Occipital lobe (tissue), 2 donors: Measurements from ENCODE around the gene RPLP2. TPM values are rescaled to one million over a fixed set of nuclear protein-coding genes. Genes with fewer than 3 reads are reported as not detected.

ENCODE experiments used
- DNase-seq: peaks from one replicate; lab custom pipeline; 2025; lab: John Stamatoyannopoulos, UW
- total RNA-seq: library from RNA; depleted of rRNA; stranded (reverse); fragments of >200 nt; gene quantifications from one replicate; pipeline ENCODE4 v1.2.3, GENCODE V29; 2014

The RPLP2 gene
- total RNA-seq, 1 donor from 2014 or later = 227 TPM

DNA sequence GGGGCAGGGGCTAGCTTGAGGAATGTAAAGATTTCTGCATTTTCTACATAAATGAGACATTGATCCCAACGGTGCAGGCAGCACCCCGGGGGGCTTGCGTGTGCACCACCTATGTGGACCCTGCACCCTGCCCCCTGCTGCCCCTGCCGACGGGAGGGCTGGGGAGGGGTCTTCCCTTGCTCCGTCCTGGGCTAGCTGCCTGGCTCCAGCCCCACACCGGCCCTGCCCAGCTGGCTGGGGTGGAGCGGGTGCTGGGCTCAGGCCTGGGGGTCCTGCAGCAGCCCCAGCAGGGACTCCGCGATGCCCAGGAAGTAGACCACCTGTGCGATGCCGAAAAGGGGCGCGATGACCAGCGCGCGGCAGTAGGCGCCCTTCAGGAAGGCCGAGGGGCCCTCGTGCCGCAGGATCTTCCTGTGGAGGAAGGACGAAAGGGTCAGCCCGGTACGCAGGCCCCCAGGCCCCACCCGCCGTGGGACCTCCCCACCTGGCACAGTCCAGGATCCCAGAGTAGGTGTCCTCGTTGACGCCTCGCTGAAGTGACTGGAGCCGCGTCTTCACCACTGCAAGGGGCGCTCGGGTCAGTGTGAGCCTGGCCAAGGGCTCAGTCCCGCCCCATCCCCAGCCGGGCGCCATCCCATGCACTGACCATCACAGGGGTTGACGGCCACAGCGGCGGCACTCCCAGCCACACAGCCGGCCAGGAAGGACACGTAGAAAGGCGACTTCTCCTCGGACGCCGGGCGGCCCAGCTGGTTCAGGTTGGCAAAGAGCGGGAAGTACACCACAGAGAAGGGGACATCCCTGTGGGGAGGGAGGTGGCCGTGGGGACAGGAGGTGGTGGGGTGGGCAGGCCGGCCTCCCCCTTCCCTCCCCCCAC is 17.9 kb upstream of the RPLP2 start:
- no peak for DNase-seq

DNA sequence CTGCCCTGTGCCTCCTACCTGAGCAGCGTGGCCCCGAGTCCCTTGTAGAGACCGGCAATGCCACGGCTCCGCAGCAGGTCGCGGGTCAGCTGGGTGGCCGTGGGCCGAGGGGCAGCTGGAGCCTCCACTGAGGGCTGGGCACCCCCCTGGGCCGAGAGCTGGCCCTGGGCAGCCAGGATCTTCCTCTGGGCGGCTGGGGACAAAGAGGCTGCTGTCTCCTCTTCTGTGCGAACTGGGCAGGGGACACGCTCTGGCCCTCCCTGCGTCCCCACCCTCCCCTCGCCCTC is 17.3 kb upstream of the RPLP2 start:
- no peak for DNase-seq

GRCh38 chr11:792873-793272 is 16.9 kb upstream of the RPLP2 start:
- DNase-seq = no peak

DNA sequence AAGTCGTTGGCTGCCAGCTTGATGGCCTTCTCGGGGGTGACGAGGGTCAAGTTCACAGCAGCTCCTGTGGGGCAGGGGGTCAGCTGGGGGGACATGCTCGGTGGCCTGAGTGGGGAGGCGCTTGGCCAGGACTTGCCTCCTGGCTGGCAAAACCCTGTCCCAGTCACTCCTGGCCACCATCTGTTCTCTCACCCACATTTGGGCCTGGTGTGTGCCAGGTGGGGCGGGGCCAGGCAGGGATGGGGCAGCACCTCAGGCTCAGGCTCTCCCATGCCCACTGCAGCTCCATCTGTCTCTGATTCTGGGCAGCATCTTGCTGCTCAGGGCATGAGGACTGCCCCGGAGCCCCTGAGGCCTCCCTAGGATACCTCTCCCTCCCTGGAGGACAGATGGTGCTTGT is 16.2 kb upstream of the RPLP2 start:
- no peak for DNase-seq

GRCh38 chr11:794013-794765 is 15.6 kb upstream of the RPLP2 start:
- DNase-seq = no peak

- DNase-seq = no peak
These were observed 14.8 kb upstream of the RPLP2 start for GRCh38 chr11:794766-795633.

DNA sequence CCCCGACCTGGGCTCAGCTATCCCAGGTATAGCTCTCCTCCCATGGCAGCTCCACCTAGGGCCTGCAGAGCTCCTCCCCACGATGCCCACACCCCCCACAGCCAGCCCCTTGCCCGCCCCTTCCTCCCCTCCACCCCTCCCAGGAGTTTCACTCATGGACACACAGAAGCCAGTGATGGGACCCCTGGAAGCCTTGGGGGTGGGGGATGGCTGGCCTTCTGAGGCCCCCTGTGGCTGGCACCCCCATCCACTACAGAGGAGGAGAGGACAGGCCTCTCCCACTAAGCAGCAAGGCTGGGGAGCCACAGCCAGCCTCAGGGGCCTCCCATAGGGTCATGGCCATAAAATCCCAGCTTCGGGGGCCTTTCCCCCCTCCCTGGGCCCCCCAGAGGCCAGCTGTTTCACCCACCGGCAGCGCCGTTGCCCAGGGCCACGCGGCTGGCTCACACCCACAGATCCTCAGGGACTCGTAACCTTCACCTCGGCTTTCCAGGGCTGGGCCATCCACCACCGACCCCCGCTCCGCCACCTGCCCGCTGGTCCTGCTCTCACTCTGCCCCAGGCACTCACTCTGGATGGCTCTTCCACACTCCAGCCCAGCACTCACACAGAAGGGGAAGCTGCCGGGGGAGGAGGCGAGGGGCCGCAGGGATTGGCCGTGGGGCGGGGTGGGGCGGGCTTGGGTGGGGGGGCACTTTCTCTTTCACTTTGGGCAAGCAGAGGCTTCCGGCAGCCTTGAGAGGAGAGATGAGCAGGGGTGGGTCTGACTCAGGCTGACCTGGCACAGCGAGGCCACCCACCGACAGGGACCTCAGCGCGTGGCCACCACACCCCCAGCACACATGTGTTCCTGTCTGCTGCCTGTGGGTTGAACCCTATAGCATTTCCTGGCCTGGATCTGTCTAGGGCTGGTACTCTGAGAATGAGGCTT is 13.9 kb upstream of the RPLP2 start:
- peak; percentile 50 for DNase-seq

DNA sequence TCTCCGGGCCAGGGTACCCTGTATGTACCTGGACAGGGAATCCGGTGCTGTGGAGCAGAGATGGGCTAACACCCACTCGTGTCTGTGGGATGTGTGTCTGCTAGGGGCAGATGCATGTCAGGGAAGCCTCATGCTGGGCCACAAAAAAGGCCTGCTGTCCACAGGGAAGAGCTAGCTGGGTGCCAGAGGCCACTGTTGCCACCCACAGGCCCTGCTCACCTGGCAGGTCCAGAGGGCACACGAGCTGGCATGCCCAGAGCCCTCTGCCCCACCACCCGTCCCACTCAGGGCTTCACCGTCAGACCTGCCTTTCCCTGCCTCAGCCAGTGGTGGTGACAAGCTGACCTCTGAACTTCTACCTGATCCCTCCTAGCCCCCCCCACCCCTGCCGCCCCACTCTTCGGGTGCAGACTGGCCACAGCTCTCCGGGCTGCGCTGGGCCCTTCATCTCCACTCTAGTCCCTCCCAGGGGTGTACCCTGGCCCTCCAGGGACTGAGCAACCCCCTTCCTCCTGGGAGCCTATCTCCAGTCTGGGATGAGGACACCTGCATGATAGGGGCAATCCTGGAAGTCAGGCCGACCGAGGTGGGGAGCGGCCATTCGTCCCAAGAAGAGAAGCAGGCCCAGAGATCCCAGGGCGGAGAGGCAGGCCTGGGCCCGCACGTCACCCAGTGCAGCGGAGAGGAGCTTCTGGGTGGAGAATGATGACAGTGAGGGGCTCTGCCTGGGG is 13.0 kb upstream of the RPLP2 start:
- no peak for DNase-seq

DNA sequence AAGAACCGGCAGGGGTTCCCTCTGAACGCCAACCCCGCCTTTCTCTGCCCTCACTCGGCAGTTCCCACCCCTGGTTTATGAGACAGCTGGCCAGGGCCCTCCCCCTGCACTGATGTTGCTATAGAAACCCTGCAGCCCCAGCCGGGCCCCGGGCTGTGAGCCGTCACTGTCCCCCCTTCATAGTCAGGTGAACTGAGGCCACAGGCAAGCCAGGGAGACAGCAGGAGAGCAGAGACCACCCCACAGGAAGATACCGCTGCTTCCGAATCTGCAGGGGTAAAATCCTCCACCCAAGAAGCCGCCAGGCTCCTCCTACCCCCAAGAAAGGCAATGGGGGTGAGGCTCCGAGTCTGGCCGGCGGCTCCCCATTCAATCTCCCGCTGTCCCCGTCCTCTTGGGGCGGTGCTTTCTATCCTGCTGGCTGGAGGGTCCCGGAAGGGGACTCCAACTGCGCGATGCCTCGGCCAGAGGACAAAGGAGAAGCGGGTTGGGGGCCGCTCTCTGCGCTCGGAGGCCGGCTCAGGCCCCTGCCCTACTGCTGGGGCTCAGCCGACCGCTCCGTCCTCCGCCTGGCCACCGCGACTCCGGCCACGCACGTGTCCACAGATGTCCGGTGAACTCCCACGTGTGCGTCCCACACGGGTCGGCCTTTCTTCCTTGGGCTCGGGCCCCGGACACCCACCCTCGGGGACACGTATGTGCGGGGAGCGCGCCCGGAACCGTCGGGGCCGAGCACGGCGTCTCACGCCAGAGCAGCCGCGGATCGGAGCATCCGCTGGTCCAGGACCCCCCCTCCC is 12.3 kb upstream of the RPLP2 start:
- DNase-seq = peak; percentile 73

DNA sequence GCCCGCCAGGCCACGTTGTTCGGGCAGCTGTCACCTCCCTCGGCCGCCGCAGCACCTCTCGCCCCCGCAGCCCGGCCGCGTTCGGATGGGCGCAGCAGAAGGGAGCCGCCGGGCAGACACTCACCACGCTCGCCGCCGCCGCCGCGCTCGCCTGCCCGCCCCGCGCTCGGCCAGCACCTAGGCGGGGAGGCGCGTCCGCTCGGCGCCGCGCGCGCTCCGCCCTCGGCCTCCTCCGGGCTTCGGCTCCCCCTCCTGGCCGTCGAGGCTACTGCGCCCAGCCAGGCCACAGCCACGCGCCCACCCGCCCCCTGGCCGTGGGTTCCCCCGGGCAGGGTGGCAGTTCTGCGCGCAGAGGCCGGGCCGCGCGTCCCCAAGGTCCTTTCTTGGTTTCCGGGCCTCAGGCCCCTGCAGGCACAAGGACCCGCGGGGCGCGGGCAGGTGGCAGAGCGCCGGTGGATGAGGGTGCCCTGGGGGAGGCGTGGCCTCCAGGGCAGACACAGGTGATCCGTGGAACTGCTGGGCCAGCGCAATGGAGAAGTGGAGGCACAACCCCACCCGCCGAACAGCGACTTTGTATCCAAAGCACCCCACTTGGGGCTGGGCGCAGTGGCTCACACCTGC is 11.6 kb upstream of the RPLP2 start, which contains the start of gene SLC25A22:
Gene SLC25A22, minus strand, starts transcription at position 189 of the 621 bp plus-strand sequence. CDS start 3,275 bp downstream, outside the sequence.
- peak; percentile 73 for DNase-seq

GRCh38 chr11:799641-800316 is 10.0 kb upstream of the RPLP2 start:
- DNase-seq = no peak

DNA sequence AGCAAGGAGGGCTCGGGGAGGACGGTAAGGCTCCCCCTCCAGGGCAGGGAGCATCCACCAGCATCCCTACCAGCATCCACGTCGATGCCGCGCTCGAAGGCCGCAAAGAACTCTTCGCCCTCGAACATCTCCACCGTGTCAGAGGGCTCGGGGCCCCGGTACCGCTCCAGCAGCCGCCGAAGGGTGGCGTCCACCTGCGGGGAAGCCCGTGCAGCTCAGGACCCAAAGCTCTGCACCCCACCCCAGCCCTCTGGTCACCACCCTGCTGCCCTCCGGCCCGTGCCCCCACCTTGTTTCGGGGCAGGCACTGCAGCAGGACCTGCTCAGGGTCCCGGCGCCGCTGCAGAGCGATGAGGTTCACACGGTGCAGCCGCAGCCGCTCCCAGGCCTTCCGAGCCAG is 9.3 kb upstream of the RPLP2 start:
- no peak for DNase-seq

DNA sequence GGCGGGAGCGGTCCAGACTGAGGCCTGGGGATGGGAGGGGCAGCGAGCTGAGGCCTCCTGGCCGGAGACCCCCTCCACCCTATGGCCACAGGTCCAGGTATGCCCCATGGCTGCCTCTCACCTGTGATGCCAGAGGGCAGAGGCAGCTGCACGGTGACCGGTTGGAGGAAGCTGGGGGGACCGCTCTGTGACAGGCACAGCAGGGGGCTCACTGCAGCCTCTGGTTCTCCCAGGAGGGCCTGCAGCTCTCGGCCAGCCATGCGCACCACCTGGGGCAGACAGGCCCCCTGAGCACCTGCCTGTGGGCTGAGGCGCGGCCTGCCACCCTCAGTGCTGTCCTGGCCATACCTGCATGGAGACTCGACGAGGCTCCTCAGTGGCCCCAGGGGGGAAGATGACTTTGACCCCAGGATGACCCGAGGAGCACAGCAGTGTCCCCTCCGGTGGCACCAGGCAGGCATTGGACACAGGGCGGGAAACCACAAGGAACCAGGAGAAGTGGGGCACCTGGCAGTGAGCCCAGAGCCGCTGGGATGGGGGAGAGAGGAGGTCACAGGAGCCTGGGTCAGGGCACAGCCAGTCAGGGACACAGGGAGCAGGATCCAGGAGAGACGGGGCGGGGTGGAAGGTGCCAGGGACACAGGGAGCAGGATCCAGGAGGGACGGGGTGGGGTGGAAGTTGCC is 8.5 kb upstream of the RPLP2 start:
- no peak for DNase-seq

DNA sequence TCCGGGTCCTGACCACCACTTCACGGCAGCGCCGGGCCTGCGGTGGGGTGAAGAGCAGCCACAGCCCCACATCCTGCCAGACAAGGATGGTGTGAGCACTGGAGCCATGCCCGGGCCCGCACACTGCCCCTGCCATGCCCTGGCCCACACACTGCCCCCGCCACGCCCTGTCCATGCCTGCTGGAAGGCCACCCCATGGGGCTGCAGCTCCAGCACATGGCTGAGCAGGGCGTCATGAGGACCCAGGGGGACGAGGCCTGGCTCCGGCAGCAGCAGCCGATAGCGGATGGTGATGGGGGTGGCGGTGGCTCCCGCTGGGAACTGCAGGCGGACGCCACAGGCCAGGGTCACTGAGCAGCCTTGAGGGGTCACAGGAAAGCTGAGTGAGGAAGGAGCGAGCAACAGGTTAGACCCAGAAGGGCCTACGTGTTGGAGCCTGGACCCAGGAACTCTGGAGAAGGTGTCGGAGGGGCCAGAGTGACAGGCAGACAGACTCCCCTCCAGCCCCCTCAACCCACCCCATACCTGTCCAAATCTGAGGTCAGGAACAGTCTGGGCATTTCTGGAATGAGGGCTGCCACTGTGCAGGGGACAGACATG is 7.6 kb upstream of the RPLP2 start:
- no peak for DNase-seq

DNA sequence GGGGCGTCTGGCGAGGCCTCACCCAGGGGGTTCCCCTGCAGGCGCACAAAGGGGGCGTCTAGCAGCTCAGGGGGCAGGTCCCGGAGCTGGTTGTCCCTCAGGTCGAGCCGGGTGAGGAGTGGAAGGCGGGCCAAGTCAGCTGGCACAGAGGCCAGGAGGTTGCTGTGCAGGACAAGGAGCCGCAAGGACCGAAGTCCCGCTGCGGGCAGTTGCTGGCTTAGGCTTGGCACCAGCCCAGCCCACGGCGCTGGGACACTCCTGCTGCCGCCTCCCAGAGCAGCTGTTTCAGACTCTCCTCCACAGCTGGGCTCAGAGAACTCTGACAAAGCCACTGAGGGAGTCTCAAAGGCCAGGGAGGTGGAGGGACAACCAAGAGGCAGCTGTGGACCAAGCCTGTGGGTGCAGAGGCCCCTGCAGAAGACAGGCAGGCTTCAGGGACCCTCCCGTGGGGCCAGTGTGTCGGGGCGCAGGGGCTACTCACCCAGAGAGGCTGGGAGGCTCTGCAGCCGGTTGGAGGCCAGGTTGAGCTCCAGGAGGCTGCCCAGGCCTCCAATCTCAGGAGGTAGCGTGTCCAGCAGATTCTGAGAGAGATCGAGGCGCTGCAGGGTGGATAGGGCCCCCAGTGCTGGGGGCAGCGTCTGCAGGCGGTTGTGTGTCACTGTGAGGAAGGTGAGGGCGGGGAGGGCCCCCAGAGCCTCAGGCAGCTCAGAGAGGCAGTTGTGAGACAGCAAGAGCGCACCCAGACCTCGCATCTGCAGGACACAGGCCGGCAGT is 6.9 kb upstream of the RPLP2 start:
- no peak for DNase-seq

DNA sequence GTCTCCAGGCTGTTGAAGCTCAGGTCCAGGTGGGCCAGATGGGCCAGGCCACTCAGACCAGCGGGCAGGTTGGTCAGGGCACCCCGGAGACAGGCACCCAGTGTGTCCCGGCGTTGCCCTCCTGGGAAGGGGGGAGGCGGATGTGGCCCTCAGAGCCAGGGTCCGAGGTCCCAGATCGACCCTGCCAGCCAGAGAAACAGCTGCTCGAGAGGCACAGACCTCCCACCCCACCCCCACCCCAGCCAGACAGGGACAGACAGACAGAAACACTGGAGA is 6.4 kb upstream of the RPLP2 start:
- no peak for DNase-seq
